Neural cell (in vitro differentiated cells): ENCODE results near the gene GNAT3.

ENCODE experiments used
- CTCF ChIP-seq: fragments of 450-650 bp; IDR thresholded peaks from 2 replicates; pipeline ENCODE4 v1.5.1; 2014; ENCODE audit warnings: antibody characterized with exemption, mild to moderate bottlenecking, moderate library complexity; ENCODE audit not compliant: poor library complexity, severe bottlenecking
- EZH2 ChIP-seq: fragments of 200-600, 300-800 bp; shearing (Covaris generic), sonication (generic); IDR thresholded peaks from 2 replicates; pipeline ENCODE4 v1.6.1; 2014; ENCODE audit warnings: antibody characterized with exemption, low read length, borderline replicate concordance, mild to moderate bottlenecking; ENCODE audit not compliant: insufficient read depth, poor library complexity, severe bottlenecking

GRCh38 chr7:80505900-80506500 is 5.9 kb downstream of the GNAT3 start:
- no peak for TF ChIP-seq CTCF
- no peak for TF ChIP-seq EZH2
